ENCODE measurements around the gene SORBS1.
A peak's percentile ranks its signal among the peaks of the same experiment; 100 is the strongest.

The SORBS1 gene

DNA sequence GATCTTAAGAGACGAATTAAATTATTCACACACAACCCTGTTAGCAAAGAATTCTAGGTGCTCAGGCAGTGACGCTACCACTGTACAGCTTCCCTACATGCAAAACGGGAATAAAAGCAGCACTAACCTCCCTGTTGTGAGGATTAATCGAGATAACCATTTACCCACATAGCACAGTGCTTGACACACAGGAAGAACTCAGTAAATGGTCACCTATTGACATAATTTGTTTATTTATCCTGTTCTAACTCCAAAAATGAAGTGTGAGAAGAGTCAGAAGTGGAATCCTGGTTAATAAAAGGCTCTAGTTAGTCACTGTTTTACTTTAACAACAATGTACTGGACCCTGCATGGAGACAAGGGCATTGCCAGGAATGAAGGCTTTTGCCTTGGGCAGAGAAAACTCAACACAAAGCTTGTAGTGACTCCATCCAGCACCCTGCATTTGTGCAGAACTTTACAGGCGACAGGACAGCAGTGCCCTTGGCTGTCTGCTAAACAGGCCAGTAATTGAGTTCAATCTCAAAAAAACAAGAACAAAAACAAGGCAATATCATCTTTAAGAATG lies 103.8 kb downstream of the SORBS1 start:
- no peak for ATAC-seq

DNA sequence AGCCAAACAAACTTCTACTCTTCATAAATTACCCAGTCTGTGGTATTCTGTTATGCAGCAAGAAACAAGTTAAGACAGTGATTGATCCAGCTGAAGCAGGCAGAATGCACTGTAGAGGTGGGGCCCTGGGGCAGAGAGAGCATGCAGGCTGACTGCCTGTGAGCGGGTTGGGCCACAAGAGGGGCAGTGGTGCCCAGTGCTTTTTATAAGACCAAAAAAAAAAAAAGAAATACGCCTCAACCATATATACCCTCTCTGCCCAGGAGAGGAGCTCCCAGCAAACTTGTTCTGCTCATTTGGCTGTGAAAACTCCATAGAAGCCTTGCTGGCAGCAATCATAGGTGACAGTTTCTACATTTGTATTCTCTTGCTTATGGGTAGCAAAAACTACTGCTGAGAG lies 104.7 kb downstream of the SORBS1 start:
- no peak for ATAC-seq

DNA sequence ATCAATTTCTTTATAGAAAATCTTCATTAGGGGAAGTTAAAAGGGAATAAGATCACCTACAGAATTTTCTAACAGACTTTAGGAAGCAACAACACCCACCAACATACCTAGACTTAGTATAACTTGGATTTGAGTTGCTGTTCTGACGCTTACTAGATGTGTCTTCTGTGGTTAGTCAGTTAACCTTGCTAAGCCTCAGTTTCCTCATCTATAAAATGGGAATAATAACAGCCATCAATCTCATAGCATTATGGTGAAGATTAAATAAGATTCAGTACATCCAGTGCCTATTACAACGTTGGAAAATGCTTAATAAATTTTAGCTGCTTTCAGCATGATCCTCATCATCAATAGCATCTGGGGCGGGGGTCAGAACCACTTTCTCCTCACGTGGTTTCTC lies 106.2 kb downstream of the SORBS1 start:
- ATAC-seq, result no peak

DNA sequence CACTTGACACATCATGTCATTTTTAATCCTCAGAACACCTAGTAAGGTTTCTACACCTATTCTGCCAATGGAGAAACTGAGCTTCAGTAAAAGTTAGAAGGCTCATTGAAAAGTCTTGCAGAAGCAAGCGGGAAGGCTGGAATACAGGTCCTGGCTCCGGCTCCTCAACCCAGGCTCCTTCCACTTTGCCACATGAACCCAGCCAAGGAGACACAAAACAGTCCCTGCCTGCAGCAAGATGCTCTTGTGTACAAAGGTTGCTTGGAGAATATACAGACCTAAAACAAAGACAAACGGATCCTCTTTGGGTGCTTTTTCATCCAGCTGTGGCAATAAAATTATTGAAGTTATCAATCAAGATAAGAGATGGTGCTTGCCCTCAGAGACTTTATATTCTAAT lies 106.8 kb downstream of the SORBS1 start:
- no peak for ATAC-seq

DNA sequence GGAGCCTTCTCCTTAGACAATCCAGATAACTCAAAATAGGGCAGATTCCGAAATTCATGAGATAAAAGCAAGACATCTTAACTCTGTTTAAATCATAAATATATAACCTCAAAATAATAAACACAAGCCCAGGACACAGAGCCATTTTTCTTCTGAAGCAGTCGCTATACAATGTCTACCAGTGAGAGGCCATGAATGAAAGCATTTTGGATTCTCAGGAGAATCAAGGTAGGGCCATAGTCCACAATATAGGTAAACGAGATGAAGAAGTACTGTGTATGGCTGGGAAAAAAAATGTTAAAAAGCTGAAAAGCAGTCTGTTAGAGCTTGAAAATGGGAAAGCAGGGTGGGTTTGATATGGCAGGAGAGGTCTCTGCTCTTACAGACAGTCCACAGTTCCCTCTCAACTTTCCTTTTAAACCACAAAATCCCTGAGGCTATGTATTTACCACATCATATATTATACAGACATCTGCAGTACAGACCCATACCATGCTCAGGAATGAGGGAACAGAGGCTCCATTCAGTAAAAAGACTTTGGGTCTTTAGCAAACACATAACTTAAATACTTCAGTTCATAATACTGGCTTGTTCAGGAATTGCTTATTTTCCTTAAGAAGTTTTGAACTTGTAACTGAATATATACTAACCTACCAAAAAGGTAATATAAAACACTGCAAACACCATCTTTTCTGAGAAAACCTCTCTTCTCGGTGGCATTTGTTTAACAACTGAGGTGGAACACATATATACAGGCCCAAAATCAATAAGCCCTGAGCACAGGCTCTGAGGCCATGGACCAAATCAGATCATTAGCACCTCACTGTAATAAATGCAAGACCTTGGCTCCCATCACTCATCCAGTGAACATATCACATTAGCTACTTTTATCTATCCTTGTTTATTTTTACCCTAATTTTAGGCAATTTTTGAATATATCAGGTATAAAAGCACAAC lies 109.3 kb downstream of the SORBS1 start:
- no peak for ATAC-seq

DNA sequence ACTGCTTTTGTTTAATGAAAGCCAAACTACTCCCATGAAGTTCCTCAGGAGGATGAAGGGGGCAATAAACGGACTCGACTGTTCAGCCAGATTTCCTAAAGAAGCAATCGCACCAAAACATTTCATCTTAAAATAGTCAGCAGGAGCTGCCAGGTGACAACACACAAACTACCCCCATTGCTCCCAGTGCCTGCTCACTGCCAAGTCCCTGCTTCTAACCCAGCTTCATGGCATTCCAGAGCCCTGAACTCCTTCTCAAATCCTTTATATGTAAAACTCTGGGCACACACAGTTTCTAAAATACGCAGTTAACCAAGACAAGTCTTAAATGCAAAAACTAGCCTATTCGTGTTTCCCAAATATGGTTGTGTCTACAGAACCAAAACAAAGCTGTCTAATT lies 110.0 kb downstream of the SORBS1 start:
- ATAC-seq, result no peak

DNA sequence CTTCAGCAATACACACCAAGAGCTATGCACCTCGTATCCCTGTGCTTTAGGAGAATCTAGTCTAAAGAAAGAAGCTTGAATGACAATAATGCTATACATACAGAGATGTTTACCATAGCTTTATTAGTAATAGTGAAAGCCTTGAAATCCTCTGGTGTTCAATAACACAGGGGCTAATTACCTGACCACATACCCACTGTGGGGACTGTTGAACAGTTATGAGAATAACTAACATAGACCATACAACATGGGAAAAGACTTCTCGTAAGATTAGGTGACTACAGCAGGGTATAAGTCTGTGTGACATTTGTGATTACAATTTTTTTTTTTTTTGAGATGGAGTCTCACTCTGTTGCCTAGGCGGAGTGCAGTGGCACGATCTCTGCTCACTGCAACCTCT lies 111.0 kb downstream of the SORBS1 start:
- no peak for ATAC-seq

DNA sequence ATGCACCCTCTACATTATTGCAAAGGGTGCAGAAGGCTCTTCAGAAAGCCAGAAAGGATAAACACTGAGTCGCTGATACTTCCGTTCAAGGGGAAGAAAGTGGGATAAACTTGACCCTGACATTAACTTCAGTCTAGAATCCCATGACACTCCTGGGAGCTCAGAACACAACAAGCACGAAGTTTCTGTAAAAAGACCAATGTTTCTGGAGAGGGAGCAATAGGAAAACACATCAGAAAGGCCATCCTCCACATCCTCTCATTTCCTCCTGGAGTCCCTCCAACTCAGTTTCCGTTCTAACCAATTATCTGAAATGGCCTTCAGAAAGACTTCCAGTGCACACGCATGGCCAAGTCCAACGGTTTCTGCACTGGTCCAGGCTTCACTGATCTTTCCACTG lies 113.5 kb downstream of the SORBS1 start:
- ATAC-seq, result no peak

DNA sequence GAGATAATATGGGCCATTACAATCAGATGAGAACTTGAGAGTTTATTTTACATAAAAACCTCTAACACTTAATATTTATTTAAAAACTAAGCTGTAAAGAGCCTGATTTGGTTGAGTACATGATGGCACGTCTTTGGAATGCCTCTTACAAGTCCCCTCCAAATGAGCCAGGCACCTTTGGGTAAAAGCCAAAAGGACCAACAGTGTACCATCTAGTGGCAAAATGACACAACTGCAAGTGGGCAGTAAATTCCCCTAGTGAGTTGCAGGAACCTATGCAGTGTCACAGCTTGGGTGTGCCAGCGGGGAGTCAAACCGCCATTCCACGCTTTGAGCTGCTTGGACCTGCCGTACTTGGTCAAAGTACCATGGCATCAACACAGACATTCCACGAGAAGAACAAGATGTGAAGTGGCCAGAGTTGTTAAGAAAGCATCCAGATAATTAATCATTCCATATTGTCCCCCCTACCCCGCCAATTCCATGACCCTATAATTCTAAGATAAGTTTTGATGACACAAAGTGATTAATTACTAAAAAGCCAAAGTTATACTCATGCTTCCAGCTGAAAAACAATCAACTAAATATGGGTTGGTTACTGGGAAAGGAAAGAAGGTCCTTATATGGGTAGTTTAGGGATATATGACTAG lies 115.2 kb downstream of the SORBS1 start:
- peak; percentile 38 to 46 for ATAC-seq

DNA sequence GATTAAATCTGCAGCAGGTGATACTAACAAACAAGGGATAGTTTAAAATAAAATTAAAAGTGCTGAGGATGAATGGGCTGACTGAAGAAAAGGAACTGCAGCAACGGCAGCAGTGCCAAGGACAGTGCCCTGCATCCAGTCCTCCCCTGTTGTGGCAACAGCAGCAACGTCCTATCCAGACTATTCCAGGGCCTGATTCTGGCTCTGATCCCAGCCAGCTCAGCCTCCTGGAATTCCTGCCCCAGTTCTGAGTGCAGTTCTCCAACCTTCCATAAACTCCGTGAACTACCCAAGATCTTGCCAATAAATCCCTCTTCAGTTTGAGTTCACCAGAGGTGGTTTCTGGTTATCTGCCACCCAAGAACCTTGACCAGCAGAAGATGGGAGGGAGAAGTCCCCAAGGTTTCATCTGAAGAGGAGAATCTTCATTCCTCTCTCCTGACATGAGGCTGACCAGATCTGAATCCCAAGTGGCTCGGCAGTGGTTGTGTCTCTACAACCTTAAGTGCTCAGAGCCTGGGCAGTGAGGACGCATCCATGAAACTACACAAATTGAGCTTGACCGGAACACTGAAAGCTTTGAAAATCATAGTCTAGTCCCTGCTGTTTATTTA lies 115.8 kb downstream of the SORBS1 start:
- ATAC-seq, result no peak

DNA sequence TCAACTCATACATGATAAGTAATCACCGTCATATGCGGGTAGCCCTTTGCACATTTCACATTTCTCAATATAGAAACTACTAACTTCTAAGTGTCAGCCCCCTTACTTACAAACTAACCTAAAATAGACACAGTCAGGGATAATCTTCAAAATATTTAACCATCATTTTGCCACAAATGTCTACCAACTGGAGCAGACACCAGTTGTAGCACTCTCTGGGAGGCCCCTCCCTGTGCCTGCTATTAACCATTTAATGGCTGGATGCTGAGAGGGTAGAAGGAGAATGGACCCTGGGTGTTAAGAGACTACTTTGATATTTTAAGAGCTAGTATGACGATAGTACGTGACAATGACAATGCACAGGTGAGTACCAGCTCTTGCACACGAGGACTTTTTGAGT lies 116.4 kb downstream of the SORBS1 start:
- ATAC-seq, result no peak

DNA sequence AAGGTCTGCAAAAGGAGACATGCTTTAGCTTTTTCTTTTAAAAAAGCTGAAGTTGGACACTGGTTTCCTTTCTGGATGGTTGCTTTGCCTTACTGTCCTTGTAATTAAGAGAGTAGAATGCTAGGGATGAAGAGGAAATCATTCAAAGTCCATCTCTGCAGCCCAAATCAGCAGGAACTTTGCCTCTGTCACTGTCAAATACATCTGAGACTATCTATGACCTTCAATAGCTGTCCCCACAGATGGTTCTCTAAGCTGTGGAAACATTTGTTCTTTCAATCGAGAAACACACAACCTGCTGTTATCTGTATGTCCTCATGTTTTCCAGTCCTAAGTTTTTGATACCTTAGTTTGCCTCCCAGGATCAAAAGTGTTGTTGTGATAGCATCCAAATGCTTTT lies 117.5 kb downstream of the SORBS1 start:
- ATAC-seq, result no peak

DNA sequence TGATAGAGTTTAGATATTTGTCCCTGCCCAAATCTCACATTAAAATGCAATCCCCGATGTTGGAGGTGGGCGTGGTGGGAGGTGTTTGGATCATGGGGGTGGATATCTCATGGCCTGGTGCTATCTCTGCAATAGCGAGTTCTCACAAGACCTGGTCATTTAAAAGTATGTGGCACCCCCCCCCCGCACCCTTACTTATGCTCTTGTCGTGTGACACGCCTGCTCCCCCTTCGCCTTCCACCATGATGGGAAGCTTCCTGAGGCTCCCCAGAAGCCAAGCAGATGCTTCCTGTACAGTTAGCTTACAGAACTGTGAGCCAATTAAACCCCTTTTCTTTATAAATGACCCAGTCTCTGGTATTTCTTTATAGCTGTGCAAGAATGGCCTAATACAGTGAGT lies 118.8 kb downstream of the SORBS1 start:
- ATAC-seq, result no peak

DNA sequence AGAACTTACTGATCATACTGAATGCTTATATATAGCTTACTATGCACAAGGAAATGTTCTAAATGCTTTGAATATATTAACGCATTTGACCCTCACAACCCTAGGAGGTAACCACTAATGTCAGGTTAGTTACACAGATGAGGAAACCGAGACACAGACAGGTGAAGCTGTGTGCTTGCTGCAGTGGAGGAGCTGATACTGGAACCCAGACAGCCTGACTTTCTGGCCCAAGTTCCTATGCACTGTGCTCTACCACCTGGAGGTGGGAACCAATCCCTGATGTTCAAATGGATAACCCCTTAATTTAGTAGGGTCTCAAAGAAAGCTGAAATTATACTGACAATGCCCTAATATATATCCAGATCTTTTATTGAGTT lies 119.6 kb downstream of the SORBS1 start:
- no peak for ATAC-seq

DNA sequence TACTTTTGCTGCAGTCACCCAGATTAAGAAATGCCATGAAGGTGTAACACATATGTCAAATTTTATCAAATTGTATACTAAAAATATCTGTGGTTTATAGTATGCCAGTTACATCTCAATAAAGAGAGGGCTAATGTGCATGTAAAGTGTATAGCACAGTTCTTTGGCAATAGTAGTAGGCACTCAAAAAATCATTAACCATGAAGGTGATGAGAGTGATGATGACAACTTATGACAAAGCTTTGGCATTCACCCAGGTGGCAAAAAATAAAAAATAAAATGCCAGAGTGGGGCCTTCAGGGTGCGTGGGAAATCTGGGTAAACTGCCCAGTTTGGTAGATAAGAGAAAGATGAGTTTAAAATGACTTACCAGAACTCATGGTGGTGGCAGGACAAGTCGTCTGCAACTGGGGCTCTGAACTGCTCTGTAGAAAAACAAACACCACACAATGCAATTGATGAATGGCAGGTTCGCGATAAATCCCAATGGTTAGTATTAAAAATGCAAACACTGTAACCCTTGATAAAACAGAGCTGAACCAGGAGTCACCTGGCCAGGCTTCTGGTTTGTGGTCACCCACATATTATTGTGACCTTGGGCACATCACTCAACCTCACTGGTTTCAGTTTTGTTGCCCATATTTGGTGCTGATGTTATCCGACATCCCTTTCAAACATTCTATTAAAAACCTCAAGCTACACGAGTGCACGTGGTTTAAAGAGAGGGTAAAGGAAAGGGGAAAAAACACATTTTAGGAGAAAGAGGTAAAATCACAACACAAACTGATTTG lies 120.2 kb downstream of the SORBS1 start:
- peak; percentile 53 to 55 for ATAC-seq

DNA sequence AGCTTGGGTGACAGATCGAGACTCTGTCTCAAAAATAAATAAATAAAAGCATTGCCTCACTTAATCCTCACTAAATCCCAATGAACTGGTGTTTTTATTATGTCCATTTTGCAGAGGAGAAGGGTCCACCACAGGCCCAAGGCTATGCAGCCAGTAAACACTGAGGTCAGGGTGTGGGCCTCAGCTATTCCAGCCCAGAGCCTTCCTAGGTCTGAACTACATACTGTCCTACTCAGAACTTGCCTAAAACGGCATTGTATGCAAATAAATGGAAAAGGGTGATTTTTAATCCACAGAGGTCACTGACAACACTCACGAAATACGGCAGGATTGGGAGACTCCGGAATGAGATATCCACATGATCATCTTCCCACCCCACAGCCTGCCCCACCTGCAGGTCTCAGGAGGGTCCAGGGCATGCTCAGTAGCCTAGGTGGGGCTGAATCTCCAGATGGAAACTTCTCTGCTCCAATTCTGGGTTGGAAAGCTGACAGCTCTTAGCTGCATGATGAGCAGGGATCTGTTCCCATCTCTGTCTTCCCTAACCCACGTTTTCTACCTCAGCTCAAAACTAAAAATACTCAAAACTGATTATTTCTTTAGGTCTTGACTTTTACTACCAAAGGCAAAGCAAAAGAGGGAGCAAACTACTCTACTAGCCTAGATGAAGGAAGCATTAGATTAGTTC lies 121.0 kb downstream of the SORBS1 start:
- no peak for ATAC-seq

DNA sequence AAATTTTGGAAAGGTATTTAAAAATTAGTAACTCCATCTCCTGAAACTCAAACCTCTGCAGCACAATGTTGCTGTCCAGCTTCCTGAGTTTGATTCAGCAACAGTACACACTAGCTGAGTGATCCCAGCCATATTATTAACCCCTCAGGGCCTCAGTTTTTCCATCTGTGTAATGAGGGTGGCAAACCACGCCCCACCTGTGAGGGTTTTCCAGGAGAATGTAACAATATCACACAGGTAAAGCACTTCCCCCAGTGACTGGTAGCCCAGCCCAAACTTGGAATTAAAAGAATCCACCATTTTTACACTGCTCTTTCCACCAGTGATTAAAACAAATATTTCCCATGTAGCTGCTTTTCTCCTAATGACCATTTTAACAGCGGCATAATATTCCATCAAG lies 122.4 kb downstream of the SORBS1 start:
- no peak for ATAC-seq

DNA sequence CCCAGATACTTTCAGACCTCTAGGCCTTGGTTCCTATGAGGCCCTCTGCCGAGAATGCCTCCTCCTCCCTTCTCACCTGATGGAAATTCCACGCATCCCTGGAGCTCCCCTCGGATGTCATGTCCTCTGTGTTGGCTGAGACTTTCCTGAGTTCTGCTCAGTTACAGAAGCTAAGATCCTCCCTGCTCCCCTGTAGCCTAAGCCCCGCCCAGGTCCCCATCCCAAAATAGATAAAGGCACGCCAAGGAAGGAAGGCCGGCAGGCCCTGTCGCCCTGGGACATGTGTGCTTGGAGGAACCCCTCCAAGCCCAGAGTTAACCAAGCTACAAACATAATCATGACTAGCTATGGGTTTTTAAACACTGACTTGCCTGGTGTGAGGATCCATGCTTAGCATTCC lies 123.5 kb downstream of the SORBS1 start:
- no peak for ATAC-seq

DNA sequence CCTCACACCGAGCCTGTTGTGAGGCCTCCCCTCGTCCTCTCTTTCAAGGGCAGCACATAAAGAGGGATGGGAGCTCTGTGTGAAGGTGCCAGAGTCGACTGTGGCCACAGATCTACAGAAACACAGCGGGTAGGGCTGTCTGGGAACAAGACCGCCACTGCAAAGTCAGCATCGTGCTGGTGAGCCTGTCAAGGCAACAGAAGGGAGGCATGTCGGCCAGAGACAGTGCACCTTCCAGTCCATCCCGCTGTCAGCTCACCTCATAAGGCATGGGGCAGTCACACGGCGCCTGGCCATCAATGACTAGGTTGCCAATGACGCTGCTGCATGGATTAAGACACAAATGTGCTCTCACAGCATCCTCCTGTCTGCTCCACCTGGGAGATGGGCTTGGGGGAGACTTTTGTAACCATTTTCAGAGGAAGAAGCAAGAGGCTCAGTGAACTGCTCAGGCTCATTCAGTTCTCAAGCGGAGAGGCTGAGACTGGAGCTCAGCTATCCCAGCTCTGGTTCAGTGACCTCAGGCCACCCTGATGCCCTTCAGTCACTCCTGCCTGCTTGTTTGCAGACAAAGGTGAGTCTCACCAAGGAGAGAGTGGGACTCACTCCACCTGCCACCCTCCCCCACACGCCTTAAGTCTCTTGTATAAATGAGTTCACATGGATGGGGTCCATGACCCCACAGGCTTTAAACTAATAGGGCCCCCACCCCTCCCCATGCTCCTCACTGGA lies 125.5 kb downstream of the SORBS1 start:
- no peak for ATAC-seq

DNA sequence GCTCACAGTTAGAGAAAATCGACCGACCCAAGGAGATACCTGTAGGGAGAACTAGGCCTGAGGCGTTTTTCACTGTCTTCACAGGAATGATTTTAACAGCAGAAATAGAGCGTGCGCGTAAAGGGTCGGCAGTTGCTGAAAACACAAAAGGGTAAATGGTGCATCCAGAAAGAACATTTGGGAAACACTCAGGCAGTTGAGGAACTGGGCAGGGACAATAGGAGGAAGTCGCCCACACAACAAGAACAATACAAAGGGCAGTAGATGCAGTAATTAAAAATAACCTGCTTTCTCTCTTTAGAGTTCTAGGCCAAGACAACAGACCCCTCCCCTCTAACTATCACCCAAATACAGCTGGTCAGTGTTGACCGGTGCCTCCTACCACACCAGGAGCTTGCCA lies 126.6 kb downstream of the SORBS1 start:
- ATAC-seq, result no peak

DNA sequence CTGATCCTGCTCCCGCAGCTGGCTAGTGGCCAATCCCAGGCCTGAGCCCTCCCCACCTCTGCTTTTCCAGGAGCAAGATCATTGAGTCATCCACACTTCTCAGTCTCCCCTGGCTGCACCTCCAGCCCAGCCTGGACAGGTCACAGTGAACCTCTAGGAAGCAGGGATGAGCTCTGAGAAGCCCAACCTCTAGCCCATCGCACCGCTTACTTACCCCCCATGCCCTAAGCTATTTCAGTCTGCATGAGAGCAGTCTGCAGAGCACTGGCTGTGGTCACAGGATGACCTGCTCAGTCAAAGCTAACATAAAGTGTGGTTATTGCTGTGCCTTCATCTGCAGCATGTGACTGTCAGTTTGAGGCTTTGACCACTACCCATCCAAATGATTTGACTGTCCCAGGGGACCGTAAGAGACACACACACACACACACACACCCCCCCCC lies 129.2 kb downstream of the SORBS1 start:
- ATAC-seq, result no peak

Measured in activated CD4-positive, CD25-positive, alpha-beta regulatory T cell treated with anti-CD3 and anti-CD28 coated beads, Interleukin-2, amount 50 U/mL, for 24 hours (primary cell).